ENCODE data around the gene SLC5A9. TPM values are rescaled to one million over a fixed set of nuclear protein-coding genes. Genes with fewer than 3 reads are reported as not detected.

Gene SLC5A9
- total and polyA plus RNA-seq, 9 of the 15 experiments (the other 6 are each of a cell fraction or from before 2014, with no cell fraction given) = not detected

GRCh38 chr1:48177257-48177656 lies 45.3 kb upstream of the SLC5A9 start (continued):
- TF ChIP-seq MGA (IDR thresholded peaks at IDR 0.05) (no peak), ATF3 (IDR thresholded peaks at IDR 0.05) (no peak), ATF3 (CRISPR knock-in tag; conservative IDR thresholded peaks at IDR 0.05) (no peak), NCOR1 (IDR thresholded peaks at IDR 0.05) (peak; percentile 92), CUX1 (CRISPR knock-in tag; IDR thresholded peaks at IDR 0.05) (no peak), TEAD4 (IDR thresholded peaks at IDR 0.05; ENCODE audit: low read length) (peak; percentile 99), TEAD4 (CRISPR knock-in tag; IDR thresholded peaks at IDR 0.05; ENCODE audit: borderline replicate concordance) (no peak), CBFA2T2 (conservative IDR thresholded peaks at IDR 0.05) (peak; percentile 96), NONO (IDR thresholded peaks at IDR 0.05; ENCODE audit: low read depth in 2 of 2, low read length in 1 of 2) (0 out of 4 replicates have a peak, but pooled peaks of 1 of the 2 experiments have one; percentile 41), ZNF589 (CRISPR knock-in tag; IDR thresholded peaks at IDR 0.05; ENCODE audit: low read depth) (peak; percentile 89), DDX20 (tag; IDR thresholded peaks at IDR 0.05; ENCODE audit: low read depth) (no peak)
